GM12875 (cell line): ENCODE results near the gene CHAT.

Source experiments
- H3K4me3 ChIP-seq: one replicate; pipeline ENCODE4 v1.5.1; 2011; ENCODE audit warnings: low read depth, low read length, control low read depth
- CTCF ChIP-seq: IDR thresholded peaks from 2 replicates; pipeline ENCODE4 v1.5.1; 2011; ENCODE audit warnings: low read depth, mild to moderate bottlenecking, control low read depth, inconsistent platforms, low read length, moderate library complexity, borderline replicate concordance; ENCODE audit not compliant: insufficient read depth

Gene CHAT

GRCh38 chr10:49628599-49628998 is 14.8 kb downstream of the CHAT start:
- no peak overlapping the region for H3K4me3 ChIP-seq
- TF ChIP-seq CTCF: no peak

- H3K4me3 ChIP-seq: no peak overlapping the region
- no peak for TF ChIP-seq CTCF
Measured at GRCh38 chr10:49629431-49629881, 15.6 kb downstream of the CHAT start.

- H3K4me3 ChIP-seq: no peak overlapping the region
- TF ChIP-seq CTCF: no peak
Measured at GRCh38 chr10:49631975-49632374, 18.1 kb downstream of the CHAT start.

- H3K4me3 ChIP-seq: no peak overlapping the region
- TF ChIP-seq CTCF: no peak
Measured at GRCh38 chr10:49632406-49633317, 18.8 kb downstream of the CHAT start.

GRCh38 chr10:49633327-49634068 is 19.7 kb downstream of the CHAT start:
- no peak for TF ChIP-seq CTCF
- H3K4me3 ChIP-seq: no peak overlapping the region

GRCh38 chr10:49634069-49634660 is 20.3 kb downstream of the CHAT start:
- no peak for TF ChIP-seq CTCF
- H3K4me3 ChIP-seq: no peak overlapping the region

GRCh38 chr10:49642311-49642710 is 28.5 kb downstream of the CHAT start:
- no peak overlapping the region for H3K4me3 ChIP-seq
- no peak for TF ChIP-seq CTCF
